ENCODE measurements around the gene RNF6.

DNA sequence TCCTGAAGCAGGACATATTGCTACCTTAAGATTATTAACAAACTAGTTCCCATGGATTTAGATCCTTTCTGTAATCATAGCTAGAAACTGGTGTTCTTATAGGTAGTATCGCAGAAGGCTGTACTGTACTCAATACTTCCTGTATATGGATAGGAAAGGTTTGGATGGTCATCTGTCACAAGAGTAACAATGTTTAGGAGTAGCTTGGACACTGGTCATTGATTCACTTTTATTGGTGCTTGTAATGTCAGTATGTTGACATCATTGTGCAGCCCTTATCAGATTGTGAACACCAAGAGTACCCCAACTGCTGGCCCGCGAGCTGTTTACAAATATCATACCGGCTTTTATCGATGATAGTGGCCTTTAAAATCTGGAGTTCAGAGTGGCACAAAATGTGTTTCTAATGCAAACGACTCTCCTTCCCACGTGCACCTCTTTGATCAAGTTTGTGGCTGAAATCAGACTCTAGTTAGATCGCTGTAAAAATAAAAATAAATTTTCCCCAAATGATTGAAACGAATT, 31.2 kb upstream of the RNF6 start:
- TF ChIP-seq, protein P1, sequence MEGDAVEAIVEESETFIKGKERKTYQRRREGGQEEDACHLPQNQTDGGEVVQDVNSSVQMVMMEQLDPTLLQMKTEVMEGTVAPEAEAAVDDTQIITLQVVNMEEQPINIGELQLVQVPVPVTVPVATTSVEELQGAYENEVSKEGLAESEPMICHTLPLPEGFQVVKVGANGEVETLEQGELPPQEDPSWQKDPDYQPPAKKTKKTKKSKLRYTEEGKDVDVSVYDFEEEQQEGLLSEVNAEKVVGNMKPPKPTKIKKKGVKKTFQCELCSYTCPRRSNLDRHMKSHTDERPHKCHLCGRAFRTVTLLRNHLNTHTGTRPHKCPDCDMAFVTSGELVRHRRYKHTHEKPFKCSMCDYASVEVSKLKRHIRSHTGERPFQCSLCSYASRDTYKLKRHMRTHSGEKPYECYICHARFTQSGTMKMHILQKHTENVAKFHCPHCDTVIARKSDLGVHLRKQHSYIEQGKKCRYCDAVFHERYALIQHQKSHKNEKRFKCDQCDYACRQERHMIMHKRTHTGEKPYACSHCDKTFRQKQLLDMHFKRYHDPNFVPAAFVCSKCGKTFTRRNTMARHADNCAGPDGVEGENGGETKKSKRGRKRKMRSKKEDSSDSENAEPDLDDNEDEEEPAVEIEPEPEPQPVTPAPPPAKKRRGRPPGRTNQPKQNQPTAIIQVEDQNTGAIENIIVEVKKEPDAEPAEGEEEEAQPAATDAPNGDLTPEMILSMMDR (IDR thresholded peaks at IDR 0.05), result no peak
- no peak for TF ChIP-seq EZH2 (IDR thresholded peaks at IDR 0.05; ENCODE audit: borderline replicate concordance, insufficient read depth, low read depth, low read length, poor library complexity, severe bottlenecking)

Measured in B cell (primary cell).